SW 1271 (cell line): ENCODE measurements around the gene IQSEC1.

Source experiments
- DNase-seq, 2 experiments: peaks; one replicate each; lab custom pipeline; 2025; lab: John Stamatoyannopoulos, UW

The IQSEC1 gene

DNA sequence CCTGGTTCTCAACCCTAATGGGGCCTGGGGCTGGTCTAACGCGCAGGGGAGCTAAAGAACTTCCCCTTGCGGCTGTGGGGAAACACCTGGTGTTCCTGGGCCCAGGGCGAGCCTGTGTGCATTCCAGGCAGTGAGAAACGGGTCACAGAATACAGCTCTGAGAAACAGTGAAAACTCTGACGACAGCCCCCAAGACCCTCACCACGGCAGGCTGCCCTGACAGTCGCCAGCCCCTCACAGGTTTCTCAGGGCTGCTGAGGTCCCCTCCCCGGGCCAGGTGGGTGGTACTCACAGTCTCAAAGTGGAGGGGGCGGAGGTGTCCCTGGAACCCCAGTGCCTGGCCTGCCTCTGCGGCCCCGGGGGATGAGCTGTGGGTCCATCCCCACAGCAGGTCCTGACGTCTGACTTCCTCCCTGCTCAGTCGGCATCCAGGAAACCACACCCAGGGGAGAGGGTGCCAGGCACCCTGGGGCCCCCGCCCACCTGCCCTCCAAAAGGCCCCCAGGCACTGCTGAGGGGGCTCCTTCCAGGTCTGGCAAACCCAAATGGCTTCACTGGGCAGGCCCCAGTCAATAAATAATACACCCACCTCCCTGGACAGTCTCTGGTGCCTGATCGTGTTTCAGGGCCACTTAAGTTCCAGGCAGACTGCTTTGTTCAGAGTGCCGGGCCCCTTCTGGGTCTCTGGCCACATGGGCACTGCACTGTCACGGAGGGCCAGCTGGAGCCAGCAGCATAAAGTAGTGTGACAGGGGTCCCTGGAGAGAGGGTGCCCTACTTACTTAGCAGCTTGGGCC, 57.7 kb downstream of the IQSEC1 start:
- DNase-seq = no peak

DNA sequence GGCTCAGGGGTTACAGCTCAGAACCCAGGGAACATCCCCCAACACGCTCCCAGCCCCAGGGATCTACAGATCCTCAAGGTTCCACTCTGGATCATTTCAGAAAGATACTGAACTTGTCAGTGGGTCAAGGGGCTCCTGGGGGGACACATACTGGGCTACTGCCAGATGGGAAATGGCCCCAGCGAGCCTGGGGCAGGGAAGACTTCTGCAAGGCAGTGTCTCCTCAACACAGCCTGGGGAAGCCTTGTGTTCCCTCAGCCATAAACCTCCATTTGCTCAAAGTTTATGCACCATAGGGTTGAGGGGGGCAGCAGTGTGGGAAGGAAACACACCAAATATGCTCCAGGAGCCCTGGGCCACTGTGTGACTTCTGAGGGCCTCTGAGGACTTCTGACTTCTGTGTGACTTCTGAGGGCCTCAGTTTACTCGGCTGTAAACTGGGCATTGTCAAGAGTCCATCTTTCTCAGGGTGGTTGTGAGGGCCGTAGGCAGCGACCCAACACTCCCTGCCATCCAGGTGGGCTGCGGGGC, 58.4 kb downstream of the IQSEC1 start:
- no peak for DNase-seq

DNA sequence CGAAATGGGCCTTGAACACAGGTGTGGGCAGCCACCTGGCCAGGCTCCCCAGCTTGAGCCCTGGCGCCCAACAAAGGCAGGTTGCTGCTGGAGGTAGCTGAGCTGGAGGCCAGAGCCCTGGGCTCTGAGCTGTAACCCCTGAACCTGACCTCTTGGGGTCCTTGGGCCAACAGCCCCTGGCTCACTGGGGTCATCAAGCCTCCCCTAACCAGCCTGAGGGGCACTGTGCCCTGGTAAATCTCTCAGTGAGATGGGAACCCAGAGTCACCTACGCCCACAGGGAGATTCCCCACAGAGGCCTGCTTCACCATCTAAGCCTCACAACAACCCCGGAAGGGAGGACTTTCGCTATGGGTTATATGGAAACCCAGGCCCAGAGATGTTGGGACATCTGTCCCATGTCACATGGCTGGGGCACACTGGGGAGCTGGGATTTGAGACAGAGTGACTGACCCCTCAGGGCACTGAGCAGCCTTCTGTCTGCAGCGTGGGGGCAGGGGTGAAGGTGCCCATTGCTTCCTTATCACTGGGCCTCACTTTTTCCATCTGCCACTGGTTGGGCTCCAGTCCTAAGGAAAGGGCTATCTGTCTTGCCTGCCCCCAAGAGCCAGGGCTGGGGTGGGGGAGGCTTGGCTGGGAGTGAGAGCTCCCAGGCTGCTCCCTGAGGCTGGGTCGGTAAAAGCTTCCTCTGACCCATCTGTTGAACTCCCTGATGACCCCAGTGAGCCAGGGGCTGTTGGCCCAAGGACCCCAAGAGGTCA, 59.1 kb downstream of the IQSEC1 start:
- DNase-seq = no peak

DNA sequence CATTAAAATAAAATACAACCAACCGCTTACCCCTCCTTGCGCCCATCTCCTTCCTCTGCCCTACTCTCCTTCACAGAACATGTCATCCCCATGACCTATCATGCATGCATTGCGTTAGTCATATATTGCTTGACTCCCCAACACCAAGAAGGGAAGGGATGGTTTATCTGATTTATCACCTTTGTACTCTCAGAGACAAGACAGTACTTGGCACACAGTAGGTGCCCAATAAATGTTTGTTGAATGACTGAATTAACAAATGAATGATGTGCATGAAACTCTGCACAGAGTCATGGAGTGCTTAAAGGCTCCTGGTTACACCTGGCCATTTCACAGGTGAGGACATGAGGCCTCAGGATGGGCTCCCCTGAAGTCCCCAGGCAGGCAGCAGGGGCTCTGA, 59.7 kb downstream of the IQSEC1 start:
- no peak for DNase-seq

DNA sequence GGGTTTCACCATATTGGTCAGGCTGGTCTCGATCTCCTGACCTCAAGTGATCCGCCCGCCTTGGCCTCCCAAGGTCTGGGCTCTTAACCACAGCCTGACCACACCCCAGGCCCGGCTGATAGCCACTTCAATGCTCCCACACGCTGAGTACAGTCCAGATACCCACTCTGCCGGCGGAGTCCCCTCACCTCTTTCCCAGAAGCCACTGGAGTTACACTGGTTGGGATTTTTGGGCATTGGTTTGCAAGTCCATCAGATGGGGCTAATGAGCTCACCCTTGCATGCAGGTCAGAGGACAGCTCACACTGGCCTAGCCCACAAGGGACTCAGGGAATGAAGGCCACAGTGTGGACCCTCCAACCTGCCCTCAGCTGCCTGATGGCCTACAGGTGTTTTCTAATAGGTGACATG, 60.1 kb downstream of the IQSEC1 start:
- no peak for DNase-seq

DNA sequence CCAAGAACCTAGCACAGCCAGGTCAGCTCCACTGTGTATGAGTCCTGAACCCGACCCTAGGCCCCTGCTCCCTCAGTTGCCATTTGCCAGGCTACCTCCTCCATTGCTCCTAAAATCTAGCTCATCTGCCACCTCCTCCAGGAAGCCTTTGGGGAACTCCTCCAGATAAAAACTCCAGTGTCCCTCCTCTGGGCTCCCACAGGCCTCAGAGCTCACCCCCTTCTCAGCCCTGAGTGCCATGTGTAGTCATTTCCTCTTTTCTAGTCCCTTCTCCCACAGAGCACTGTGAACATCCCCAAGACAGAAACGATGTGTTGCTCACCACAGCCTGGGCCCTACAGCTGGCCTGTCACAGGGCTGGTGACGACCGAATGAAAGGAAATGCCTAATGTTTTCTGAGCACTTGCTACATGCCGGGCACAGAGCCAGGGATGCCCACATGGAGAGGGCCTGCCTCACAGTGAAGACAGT, 61.0 kb downstream of the IQSEC1 start:
- DNase-seq = no peak

DNA sequence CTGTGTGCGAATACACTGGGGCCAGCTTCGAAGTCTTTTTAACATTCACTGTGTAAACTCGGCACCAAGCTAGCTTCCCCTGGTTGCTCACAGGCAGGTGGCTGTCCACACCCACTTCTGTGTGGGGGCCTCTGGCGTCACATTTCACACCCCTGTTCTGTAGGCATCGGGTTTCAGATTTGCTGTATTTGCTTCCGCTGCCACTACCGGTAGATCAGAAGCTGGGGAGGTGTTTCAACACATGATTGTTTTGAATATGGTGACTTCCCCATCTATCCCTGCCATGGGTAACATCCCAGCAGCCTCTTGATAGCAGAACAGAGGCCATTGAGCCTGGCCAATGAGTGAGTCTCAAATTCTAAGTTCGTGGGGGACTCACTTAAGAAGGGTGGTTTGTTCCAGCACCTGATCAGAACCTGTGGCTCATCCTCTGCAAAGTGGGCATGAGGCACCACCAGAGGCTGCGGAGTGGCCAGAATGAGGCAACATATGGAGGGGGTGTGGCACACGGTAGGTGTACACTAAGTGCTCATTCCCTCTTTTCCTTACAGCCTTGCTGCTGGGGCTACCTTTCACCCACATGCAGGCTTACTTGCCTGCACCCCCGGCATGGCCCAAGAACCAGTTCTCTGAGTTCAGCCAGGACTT, 61.5 kb downstream of the IQSEC1 start:
- no peak for DNase-seq

DNA sequence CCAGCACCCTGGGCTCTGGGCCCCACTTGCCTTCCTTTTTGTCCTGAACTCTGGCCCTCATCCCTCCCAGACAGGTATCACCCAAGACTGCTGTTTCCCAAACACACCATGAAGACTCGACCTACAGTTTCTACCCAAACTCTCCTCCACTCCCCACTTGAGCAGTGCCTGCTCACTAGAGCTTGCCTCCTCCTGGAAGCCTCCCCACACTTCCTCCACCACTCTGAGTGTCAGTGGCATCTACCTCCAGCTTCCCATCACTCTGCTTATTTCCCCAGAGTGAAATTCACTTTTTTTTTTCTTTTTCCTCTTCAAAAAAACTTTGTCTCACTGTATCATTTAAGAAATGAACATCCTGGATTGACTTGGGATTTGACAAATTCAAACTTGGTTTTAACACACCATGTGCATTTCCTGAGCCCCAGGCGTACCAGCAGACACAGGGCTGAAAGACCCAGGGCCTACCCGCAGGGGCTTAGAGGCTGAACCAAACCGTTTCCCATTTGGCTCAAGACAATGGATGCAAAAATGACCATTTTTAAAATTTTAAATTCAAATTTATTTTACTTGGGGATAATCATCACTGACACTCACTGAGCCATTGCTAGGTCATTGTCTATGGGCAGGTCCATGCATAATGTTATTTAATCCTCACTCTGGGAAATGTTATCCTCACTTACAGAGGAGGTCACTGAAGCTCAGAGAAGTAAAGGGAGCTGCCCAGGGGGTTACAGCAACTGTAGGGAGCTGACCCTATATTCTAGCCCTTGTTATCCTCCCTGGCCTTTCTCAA, 62.3 kb downstream of the IQSEC1 start:
- DNase-seq = no peak

DNA sequence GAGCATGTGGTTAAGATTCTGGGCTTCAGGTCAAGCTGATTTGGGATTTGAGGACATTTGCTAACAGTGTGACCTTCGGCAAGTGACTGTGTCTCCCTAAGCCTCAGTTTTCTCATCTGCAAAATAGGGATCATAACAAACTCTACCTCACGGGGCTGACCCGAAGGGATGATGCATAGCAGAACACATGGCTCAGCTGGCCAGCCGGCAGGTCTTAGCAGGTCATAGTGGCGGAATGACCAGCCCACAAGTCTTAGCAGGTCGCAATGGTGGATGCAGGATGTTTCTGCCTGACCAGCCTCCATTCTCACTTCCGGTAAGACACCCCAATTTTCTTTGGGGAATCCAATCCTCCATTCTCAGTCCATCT, 63.3 kb downstream of the IQSEC1 start:
- DNase-seq = no peak

DNA sequence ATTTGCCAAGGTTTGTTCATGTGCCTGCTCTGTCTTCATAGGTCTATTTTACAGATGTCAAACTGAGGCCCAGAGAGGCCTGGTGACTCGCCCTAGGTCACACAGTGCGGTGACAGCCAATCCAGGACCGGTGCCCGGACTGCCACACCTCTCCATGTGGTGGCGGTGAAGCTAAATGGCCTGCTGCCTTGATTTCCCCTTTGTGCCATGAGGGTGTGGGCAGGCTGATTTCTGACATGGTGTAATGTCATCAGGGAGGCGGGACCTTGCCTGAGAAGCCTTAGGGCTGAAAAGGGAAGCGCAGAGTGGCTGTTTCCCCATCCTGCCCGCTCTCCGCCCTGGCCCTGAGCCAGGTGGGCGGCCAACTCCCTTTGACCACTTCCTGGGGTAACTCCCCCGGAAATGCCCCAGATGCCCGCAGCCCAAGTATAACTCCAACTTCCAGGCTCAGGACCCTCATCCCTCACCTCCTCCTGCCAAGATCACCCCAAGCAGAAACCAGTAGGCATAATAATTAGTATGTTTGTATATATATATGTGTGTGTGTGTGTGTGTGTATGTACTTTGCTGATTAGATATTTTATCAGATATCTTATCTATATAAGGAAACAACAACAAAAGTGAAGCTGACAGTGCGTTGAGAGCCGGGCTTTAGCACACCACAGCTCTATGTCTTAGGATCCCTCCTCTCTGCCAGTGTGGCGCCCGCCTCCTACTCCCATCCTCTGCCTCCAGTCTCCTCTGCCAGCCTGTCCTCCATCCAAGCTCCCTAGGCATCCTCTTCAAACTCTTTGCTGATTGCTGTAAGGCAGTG, 63.9 kb downstream of the IQSEC1 start:
- DNase-seq = no peak

DNA sequence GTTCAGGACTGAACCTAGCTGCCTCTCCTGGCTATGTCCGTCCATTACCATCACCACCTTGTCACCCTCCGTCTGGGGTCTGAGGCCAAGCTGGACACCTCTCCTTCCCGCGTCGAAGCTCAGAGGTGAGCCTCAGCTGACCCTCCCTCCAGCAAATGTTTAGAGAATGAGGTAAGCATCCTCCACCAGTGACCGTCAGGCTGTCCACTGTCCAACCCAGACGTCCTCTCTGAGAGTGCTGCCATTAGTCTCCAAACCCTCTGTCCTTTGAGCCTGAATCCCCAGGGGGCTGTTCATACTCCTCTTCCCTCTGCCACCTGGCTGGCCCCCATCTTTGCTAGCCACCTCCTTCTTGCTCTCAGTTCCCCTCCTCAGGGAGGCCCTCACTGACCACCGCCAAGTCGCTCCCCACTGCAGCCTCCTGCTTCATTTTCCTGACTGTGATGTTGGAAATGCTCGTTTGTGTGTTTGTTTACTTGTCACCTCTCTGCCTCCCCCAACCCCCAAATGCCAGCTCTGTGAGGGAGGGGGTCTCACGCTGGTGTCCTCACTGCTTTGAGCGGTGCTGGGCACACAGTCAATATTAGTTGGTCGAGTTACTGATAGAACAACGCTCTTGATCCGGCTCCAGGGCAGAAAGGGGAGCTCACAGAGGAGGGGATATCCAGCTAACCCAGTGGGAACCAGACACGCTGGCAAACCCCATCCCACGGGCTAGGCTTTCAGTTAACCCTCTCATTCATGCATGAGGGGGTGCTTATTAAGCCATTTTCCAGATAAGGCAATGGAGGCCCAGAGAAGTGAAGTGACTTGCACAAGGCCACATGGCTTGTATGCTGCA, 64.9 kb downstream of the IQSEC1 start:
- DNase-seq = no peak

DNA sequence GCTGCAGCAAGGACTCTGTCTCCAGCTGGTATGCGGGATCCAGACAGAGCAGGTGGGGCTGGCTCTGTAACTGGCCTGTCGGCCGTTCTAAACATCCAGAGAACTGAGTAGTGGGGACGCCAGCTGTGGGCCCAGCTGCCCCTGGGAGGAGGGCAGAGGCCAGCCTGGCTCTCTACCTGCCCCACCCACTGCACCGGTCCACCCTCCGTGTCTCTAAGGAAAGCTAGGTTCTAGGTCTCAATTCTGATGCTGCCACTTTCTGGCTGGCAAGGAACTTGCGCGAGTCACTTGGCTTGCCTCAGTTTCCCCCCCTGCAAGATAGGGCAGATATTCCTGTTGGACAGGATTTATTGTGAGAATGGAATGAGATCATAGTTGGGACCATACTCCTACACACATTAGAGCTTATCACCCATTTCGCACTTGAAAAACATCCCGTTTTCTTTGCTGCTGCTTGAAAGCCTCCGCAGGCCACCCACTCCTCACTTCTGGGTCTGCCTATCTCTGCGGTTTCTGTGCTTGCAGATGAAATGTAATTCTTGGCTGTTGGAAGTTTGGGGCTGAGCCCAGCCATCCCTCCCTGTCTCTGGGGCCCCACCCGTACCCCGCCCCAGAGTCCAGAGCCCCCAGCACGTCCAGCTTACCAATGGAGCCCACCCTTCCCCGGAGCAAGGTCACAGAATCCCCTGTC, 65.8 kb downstream of the IQSEC1 start:
- no peak for DNase-seq

DNA sequence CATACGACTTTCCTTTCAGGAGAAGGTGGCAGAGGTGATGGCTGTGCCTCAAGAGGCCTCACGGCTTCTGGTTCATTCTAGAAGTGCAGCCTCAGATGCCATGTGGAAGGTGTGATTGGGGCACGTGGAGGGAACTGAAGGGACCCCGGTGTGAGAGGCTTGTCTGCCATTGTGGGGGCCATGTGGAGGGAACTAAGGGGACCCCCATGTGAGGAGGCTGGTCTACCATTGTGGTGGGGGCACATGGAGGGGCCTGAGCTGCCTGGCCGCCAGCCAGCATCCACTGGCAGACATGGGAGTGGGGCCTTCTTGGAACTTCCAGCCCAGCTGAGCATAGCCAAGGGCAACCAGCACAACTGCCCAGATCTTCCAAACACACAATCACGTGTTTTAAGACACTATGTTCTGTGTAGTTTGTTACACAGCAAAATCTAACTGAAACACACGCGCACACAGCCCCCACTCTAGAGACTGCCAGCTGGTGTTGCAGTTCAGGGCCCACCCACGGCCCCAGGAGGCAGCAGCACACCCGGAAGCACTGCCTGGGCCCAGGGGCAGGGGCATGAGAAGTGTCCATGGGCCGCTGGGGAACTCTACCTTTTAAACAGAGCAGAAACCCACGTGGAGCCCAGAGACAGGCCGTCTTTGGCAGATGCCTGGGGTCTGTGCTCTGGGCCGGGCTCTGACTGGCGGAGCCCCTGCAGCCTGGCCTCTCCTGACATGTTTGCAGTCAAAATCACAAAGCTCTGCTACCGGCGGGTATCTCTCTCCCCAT, 66.8 kb downstream of the IQSEC1 start:
- DNase-seq = no peak

DNA sequence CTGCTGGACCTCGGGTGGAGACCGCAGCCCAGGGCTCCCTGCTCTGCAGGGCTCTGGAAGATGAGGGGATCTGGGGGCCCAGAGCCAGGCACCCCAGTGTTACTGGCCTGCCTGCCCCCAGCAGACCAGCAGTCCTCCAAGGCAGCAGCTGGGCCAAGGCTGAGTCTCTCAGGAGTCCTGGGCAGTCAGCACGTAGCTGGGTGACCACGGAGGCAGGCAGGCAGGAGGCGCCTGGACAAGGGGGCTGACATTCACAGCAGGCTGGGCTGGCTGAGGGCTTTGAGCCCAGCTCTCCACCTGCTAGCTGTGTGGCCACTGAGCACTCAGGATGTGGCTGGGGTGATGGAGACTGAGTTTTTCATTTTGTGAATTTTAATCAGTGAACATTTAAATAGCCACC, 67.9 kb downstream of the IQSEC1 start:
- DNase-seq = no peak

DNA sequence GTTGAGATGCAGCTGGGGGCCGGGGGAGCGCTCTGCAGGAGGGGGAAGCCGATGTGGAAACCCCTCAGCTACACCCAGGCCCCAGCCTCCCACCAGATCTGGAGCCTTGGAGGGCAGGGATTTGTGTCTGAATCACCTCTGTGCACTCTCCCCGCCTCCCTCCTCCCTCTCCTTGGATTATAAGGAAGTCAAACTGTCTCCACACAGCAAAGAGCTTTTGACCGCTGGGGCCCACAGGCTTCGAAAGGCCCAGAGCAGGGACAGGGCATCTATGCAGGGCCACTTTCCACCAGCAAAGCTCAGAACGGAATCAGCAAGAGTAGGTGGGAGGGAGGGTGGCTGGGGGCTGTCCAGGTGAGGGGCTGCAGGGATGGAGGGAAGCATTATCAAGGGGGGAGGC, 68.9 kb downstream of the IQSEC1 start:
- DNase-seq = no peak

DNA sequence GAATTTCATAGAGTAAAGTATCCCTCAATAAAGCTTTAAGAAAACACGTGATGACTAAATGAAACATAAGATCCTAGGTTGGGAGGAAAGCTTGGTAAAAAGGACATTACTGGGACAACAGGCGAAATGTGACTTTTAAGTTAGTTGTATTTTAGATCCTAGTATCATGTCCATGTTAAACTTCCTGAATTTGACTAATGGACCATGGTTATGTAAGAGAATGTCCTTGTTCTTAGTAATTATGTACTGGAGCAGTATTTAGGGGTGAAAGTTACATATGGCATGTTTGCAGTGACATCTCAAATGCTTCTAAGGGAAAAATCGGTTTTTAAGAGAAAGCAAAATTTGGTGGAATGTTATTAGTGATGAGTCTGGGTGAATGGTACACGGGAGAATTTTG, 69.6 kb downstream of the IQSEC1 start:
- no peak for DNase-seq

DNA sequence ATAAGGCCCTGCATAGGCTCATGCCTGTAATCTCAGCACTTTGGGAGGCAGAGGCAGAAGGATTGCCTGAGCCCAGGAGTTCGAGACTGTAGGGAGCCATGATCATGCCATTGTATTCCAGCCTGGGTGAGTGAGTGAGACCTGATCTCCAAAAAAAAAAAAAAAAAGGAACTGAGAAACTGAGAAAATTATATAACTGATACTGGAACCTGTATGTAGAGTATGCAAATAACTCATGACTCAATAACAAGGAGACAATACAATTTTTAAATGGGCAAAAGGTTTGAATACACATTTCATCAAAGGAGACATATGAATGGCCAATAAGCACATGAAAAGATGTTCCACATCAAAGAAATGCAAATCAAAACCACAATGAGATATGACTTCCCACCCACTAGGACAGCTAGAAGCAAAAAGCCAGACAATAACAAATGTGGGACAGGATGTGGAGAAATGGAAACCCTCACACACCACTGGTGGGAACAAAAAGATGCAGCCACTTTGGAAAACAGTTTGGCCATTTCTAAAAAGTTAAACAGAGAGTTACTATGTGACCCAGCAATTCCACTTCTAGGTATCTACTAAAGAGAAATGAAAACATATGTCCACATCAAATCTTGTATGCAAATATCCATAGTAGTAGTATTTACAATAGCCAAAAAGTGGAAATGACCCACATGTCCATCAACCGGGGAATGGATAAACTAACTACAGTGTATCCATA, 70.7 kb downstream of the IQSEC1 start:
- DNase-seq = no peak
